HG02981 (cell line): ENCODE data around the gene RHEB.

Source experiments
- ATAC-seq: cut with Tn5 transposase; IDR thresholded peaks from one replicate; pipeline ENCODE4 v1.9.1; 2021; ENCODE audit warnings: mild to moderate bottlenecking, moderate library complexity; ENCODE audit not compliant: unreplicated experiment

The RHEB gene

GRCh38 chr7:151423226-151423625 is 96.5 kb downstream of the RHEB start:
- no peak for ATAC-seq

GRCh38 chr7:151422212-151422611 is 97.5 kb downstream of the RHEB start:
- ATAC-seq: no peak

- ATAC-seq: no peak
Observed at GRCh38 chr7:151420144-151420543, 99.6 kb downstream of the RHEB start.

- no peak for ATAC-seq
Observed at GRCh38 chr7:151416941-151417315, 102.8 kb downstream of the RHEB start.

- no peak for ATAC-seq
Observed at GRCh38 chr7:151416112-151416940, 103.4 kb downstream of the RHEB start.
